Occipital lobe (tissue), 2 donors: Measurements from ENCODE around the gene MRC2. TPM values are rescaled to one million over a fixed set of nuclear protein-coding genes. Genes with fewer than 3 reads are reported as not detected.

Experiments
- DNase-seq: peaks from one replicate; lab custom pipeline; 2025; lab: John Stamatoyannopoulos, UW
- total RNA-seq: library from RNA; depleted of rRNA; stranded (reverse); fragments of >200 nt; gene quantifications from one replicate; pipeline ENCODE4 v1.2.3, GENCODE V29; 2014

Gene MRC2
- total RNA-seq, 1 donor from 2014 or later, result 26.2 TPM

DNA sequence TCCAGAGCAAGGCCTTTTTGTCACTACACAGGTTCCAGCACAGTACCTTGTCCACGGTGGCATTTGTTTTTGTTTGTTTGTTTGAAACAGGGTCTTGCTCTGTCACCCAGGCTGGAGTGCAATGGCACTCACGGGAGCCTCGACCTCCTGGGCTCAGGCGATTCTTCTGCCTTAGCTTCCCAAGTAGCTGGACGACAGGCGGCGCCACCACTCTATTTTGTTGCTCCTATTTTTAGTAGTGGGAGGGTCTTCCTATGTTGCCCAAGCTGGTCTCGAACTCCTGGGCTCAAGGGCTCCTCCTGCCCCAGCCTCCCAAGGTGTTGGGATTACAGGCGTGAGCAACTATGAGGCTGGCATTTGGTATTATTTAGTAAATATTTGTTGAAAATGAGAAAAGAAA lies 10.3 kb downstream of the MRC2 start:
- DNase-seq, result no peak

DNA sequence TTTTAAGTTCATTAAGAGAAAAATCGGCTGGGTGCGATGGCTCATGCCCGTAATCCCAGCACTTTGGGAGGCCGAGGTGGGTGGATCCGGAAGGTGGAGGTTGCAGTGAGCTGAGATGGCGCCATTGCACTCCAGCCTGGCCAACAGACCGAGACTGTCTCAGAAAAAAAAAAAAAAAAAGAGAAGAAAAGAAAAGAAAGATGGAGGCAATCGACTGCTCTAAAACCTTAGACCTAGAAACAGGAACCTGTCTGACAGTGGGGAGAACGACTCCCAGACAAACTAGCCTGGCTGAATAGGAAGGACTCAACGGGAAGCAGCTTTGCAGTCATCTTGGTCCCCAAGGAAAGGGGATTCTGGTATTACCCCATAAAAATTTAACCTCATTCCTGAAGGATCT lies 13.7 kb downstream of the MRC2 start:
- no peak for DNase-seq

DNA sequence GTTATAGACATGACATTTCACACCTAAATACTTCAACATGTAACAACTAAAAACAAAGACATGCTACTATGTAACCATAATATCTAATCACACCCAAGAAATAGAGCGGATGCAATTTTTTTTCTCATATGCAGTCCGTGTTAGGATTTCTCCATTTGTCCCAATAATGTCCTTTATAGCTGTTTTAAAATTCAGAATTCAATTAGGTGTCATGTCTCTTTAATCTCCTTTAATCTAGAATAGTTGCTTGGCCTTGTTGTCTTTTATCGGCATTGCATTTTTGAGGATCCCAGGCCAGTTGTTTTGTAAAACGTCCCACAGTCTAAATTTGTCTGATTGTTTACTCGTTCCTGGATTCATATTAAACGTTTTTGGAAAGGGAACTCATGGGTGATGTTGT lies 14.5 kb downstream of the MRC2 start:
- no peak for DNase-seq

DNA sequence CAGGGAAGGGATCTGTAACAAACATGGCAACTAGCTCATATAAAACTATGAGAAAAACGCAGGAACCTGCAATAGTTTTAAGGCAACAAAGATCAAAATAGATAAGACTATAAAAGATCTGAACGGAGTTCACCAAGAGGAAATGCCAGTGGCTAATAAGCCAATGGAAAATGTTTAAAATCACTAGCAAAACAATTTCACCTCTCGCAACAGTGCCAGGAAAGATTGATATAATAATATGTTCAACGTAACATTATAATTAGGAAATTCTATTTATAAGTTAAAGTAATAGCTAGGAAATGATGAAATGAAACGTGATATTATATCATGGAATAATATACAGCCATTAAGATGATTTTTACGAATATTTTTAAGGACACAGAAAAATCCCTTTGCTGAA lies 16.0 kb downstream of the MRC2 start:
- no peak for DNase-seq

DNA sequence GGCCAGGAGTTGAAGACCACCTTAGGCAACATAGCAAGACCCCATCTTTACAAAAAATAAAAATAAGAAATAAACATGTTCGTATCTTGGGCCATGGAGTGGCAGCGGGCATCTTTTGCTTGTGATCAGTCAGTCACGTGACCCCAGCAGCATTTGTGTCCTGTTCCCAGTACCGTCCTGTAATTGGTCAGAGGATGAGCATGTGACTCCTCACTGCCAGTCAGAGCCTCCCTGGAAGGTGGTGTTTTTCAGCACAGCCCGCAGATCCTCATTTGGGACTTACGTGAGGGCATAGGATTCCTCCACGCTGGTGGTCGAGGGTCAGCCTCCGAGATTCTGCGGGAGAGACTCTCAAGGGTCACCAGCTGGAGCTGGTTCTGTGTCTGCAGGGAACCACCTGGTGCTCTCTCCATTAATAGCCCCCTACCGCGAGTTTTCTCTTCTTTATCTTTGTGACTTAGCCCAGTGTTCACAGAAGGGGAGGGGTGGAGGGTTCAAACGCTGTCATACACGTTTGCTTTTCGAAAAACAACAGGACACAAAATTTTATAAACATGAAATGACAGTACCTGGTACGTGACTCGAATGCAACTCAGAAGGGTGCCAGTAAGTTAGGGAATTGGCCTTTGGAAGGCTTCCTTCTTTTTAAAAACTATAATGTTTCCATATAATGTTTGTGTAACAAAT lies 17.2 kb downstream of the MRC2 start:
- DNase-seq, result no peak

DNA sequence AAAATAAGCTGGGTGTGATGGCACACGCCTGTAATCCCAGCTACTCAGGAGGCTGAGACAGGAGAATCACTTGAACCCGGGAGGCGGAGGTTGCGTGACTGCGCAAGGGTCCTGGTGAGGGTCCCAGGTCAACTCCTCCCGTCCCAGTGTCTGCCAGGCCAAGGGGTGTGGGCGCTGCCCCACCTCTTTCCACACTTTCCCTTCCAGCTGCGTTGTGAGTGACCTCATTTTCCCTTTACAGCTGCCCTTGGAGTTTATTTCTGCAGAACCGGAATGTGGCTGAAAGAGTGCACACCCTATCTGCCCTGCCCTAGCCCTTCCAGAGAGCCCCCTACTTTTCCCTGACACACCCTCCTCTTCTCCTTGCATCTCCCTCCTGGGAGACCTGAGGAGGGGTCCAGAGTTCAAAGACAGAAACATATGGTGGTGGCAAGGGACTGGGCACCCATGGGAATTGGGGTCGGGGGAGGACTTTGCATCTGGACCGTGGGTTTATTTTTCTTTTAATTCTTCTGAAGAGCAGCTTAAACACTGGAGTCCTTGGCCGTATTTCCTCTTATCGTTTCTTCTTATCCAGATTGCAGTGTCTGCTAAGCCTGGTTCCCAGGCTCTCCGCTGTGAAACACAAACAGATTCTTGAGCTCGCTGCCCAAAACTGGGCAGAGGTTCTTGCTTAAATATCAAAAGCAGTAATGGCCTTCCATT lies 20.9 kb downstream of the MRC2 start:
- no peak for DNase-seq

DNA sequence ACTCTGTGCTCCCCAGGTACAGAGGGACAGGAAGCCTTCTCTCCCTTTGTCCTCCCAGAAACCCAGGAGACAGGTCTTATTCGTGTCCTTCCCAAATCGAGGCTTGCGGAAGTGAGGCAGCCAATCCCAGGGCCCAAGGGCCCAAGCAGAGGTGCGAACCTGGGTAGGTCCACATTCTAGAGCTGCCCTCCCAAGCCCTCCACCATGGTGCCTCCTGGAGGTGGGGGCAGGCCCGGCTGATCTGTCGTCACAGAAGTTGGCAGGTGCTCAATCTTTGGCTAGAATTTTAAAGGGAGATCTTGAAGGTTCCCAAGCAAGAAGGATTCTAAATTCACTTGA lies 21.5 kb downstream of the MRC2 start:
- no peak for DNase-seq

DNA sequence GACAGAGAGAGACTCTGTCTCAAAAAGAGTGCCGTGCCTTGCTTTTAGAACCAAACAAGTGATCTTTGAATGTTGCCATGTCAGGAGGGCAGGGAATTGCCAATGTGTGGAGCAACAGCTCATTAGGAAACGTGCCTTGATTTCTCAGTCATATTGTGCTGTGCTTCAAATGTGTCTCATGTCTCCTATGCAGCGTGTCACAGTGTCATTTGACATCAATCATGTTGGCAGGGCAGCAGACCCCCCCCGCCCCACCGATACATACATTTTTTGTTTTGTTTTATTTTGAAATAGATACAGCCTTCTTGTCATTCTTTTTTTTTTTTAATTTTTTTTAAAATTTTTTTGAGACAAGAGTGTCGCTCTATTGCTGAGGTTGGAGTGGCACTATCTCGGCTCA lies 22.1 kb downstream of the MRC2 start:
- no peak for DNase-seq

DNA sequence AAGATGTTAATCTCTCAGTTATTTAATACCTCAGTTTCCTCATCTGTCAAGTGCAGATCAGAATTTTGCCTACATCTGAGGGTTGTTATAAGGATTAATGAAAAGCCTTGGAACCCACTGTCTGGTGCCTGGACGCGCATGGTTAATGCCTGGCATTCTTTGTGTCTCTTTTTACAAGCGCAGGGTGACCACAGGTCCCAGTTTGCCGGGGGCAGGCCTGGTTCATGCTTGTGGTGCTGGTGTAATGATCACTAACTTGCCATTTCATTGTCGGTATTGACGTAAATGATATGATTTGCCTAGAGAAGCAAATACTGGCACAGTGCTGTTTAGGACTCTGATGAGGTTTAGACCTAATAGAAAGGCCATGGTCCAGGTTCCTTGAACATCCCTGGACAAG lies 23.1 kb downstream of the MRC2 start:
- no peak for DNase-seq

DNA sequence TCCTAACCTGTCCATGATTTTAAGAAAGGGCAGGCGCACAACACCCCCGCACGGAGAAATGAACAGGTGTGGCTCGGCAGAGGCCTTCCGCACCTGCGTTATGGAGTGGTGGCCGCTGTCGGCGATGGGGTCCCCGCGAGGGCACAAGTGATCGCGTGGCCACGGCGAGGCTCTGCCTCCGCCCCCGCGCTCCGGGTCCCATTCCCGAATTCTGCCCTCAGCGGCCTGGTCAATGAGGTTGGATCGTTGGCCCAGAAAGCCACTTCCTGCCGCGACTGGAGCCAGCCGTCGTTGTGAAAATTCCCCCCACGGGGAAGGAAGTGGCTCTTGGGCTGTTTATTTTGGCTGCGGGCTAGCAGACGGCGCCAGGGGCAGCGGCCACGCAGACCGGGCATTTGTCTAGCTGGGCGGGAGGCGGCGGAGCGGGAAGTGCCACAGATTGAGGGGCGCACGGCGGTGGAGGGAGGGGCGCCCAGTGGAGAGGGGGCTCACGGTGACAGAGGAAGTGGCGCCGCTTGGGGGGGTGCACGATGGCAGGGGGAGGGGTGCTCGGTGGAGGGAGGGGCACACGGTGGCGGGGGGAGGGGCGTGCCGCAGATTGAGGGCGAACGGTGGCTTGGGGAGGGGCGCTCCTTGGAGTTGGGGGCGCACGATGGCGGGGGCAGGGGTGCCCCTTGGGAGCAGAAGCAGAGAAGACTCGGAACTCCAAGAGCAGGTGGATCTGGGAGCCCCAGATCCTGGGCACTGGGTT lies 25.0 kb downstream of the MRC2 start:
- no peak for DNase-seq

DNA sequence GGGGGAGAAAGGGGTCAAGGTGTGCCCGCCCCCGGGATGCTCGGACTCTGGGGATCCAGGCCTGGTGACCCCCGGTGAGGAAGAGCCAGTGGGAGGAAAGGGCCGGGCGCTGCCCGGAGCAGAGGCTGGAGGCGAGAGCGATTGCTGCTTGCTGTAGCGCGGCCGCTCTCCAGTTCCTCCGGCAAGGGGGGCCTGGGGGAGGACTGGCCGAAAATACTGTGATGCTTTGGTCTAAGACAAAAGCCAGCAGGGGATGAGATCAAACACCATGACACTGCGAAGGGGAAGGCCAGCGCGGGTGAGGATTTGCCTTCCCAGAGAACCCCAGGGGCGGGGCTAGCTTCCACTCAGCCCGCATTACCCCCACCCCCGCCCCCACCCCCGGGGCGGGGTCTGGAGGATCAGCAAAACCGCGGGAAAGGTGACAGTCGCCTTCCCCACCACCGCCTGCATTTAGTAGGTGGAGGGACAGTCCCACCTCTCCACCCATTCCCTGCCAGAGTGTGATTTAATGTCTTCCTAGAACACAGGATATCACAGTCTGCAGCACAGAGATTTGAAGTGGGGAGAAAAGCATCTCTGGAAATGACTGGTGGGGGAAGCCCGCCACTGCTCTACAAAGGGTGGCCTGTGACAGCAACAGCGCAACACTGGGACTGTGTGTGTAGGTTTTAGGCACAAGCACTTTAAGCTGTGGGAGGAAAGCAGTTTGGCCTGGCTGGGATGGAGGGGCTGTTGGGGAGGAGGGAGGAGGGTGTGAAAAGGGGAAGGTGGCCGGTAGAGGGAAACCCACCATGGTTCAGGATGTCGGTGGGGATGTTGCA lies 25.7 kb downstream of the MRC2 start:
- no peak for DNase-seq

DNA sequence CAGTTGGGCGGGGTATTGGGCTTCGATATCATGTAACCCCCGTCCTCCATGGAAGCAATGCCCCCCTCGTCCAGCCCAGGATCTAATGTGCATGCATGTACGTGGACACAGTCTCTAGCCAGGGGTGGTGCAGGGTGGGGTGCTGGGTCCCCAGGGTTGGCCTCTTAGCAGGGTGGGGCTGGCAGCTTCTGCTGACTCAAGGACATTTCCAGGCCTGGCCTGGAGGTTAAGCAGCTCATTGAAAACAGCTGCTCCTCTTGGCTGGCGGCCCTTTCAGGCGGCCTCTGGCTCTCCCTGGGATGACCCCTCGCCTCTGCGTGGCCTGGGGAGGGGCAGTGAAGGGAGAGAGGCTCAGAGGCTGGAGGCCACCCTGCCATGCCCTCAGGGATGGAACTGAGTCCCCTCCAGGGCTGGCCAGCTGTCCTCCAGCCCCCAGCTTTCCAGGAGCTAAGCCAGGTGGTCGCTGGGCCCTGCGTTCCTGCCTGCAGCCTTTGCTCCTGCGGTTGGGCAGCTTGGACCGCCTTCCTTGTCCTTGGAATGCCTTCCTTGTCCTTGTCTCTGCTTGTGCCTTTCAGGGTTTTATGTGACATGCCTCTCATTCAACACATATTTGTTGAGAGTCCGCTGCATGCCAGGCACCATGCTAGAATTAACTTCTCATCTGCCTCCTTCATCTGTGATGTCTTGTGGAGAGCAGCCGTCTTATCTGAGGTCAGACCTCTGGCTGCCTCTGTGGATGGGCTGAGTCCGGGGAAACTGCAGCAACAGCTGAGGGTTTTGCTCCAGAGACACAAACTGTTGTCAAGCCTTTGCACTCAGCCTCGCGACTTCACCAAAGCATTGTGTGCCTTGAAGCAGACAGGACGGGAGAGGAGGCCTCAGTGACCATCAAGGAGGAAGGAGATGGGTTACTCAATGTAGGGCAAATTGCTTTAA lies 26.6 kb downstream of the MRC2 start:
- DNase-seq, result no peak

DNA sequence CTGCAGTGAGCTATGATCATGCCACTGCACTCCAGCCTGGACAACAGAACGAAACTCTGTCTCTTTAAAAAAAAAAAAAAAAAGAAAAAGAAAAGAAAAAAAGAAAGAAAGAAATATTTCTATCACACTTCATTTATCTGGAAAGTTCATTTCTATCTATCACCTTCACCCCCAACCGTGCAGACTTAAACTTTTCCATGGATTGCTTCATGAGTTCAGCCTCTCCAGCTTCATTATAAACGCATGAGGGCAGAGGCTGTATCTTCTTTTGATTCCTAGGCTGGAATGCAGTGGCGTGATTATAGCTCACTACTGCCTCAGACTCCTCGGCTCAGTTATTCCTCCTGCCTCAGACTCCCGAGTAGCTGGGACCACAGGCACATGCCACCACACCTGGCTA lies 28.2 kb downstream of the MRC2 start:
- DNase-seq, result no peak

DNA sequence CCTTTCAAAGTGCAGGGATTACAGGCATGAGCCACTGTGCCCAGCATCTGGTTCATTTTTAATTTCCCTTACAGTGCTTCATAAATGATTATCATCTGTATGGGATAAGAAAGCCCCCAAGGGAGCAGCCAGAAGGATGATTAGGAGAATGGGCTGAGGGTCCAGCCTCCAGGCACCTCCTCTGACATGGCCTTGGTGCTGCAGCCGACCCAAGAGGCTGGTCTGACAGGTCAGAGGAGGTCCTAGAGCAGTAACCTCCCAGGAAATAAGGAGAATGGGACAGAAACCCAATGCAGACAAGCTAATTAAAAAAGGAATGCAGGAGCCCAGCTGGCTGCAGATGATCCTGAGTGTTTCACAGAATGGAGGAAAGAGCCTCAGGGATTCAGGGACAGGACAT lies 29.0 kb downstream of the MRC2 start:
- no peak for DNase-seq

DNA sequence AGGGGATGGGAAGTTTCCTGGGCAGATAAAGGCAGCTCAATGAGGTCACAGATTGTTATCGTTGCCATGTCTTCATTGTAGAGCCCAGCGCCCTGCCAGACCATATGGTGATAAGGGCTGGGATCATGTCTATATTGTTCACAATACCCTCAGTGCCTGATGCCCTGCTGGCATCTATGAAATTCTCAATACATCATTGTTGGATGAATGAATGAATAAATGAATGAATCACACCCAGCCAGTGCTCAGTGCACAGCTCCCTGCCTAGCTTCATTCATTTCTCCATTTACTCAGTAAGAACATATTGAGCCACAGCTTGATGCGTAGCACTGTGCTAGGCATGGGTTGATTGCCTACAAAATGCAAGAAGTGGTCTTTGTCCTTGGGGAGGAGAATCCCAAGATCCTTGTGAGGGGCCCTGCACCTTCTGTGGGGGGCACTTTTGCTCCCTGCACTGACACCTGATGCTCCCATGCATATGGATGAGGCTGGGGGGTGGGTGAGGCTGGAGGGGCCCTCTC lies 29.7 kb downstream of the MRC2 start:
- no peak for DNase-seq

DNA sequence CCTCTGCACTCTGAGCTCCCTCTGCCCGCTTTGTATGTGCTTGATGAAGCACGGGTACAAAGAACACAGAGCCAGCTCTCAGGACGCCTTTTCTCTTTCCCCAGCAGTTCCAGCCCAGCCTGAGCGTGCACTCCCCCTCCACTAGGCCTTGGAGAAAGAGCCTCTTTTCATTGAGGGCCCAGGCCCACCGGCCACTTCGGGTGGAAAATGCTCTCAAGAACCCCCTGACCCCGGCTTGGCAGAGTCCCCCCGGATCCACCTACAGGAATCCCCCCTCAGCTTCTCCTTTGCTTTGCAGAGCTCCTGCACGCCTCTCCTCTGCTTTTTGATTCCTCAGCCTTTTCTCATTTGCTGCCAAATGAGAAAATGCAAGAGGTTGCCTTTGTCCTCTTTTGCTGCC lies 30.2 kb downstream of the MRC2 start:
- no peak for DNase-seq

DNA sequence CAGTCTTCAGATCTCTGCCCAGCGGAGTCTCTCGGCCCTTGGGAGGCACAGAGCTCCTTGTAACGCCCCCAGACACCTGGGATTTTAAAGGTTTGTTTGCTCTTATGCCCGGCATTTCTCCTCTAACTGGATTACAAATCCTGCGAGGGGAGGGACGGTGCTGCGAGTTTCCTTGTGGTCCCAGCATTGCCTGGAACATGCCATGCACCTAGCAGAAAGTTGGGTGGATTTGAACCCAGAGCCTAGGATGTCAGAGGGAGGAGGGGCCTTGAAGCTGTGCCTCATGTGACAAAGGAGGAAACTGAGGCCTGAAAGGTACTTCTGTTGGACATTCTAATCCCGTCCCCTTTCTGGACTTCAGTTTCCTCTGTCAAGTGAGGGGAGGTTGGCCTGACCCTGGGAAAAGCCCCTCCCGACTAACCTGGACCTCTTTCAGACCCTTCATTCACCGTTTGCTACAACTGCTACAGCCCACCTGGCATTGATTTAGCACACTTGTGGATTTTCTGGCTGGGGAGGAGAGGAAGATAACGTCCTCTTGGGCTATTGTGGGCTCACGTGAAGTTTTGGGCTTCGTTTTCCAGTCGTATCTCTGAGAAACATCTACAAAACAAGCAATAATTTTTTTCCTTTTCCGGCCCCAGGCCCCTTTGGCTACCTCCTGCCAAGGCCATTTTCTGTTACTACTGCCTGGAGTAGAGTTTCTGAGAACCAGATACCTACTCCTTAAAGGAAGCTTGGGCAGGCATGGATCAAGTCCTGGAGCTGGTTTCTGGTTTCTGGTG lies 30.9 kb downstream of the MRC2 start:
- no peak for DNase-seq

DNA sequence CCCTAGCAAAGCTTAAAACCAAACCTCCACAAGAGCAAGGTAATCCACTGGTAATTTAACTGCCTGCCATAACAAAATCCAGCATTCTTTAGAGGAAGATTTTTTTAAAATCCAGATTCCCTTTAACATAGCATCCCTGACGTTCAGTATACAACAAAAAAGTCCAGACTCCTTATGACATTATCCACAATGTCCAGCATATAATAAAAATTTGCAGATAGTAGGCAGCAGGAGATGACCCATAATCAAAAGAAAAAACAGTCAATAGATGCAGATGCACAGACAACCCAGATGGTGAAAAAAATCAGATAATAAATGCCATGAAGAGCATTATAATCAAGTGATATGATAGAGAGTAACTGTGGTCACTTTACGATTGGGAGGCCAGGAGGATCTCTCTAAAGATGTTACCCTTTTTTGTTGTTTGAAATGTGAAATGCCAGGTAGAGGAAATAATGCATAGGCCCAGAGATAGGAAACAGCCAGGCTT lies 33.2 kb downstream of the MRC2 start:
- no peak for DNase-seq

DNA sequence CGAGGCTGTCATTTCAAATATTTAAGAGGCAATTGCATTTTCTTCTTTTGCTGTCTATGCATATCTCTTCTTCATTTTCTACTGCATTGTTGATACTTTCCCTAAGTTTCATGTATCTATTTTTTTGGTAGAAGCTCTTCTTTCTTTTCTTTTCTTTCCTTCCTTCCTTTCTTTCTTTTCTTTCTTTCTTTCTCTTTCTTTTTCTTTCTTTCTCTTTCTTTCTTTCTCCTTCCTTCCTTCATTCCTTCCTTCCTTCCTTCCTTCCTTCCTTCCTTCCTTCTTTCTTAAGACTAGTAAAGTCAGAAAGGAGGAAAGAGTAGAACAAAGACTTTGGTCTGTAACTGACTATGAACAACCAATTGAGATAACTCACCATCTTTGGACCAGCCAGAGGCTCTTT lies 33.9 kb downstream of the MRC2 start:
- no peak for DNase-seq

DNA sequence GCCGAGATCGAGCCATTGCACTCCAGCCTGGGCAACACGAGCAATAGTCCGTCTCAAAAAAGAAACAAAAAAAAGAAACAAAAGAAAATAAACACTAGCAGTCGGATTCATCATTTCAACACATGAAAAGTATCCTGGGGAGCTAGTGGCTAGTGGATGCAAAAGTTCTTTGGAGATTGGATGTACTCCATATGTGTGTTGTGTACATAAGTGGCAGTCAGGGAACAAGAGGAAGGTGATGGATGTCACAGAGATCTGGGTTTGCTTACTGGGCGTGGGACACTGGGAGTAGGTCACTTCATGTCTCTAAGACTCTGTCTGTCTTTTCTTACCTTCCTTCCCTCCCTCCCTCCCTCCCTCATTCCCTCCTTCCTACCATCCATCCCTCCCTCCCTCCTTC lies 35.4 kb downstream of the MRC2 start:
- no peak for DNase-seq
